ENCODE data around the gene RNF208. TPM values are rescaled to one million over a fixed set of nuclear protein-coding genes. Genes with fewer than 3 reads are reported as not detected.
A peak's percentile ranks its signal among the peaks of the same experiment; 100 is the strongest.

RNF208 gene
- total and polyA plus RNA-seq, 9 of the 15 experiments (the other 6 are each of a cell fraction or from before 2014, with no cell fraction given), result 0.15 to 6.9 (median 0.50) TPM; not detected in 2

DNA sequence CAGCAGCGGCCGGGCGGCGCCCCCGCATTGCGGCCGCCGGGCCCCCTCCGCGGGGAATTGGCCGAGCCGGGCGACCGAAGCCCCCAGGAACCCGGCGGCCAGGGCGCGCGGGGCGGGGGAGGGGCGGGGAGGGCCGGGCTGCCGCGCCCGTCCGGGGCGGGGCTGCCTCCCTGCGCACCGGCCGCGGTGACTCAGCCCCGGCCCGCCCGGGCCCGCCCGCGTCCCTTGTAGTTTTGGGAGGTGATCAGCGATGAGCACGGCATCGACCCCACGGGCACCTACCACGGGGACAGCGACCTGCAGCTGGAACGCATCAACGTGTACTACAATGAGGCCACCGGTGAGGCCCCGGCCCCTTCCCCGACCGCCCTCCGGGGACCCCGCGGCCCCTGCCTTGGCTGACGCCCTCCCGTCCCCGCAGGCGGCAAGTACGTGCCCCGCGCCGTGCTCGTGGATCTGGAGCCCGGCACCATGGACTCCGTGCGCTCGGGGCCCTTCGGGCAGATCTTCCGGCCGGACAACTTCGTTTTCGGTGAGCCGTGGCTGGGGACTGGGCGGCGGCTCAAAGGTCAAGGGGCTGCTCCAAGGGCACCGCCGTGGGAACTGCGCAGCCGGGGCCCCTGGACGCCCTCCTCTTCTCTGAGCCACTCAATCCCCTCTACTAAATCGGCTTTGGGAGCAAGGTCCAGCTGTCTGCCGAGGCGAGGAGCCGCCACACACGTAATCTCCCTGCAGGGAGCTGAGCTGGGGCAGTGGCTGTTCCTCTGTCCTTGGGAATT, 19.6 kb upstream of the RNF208 start (continued):
- TF ChIP-seq PHF21A (IDR thresholded peaks at IDR 0.05; ENCODE audit: borderline replicate concordance, low read depth) (no peak), KDM1A (IDR thresholded peaks at IDR 0.05) (no peak), POLR2B (IDR thresholded peaks at IDR 0.05; ENCODE audit: low read depth, partially characterized antibody) (no peak), ZNF354B (CRISPR knock-in tag; IDR thresholded peaks at IDR 0.05) (no peak), SMARCB1 (IDR thresholded peaks at IDR 0.05; ENCODE audit: insufficient read length, low read depth) (no peak), WHSC1 (IDR thresholded peaks at IDR 0.05; ENCODE audit: low read length) (no peak), RAD51 (IDR thresholded peaks at IDR 0.05; ENCODE audit: borderline replicate concordance, low read depth) (no peak), TAL1 (IDR thresholded peaks at IDR 0.05) (no peak), CREM (IDR thresholded peaks at IDR 0.05; ENCODE audit: low read depth) (no peak), HLTF (IDR thresholded peaks at IDR 0.05) (no peak), RAD21 (CRISPR knock-in tag; conservative IDR thresholded peaks at IDR 0.05 in 1 of 2, IDR thresholded peaks at IDR 0.05 in 1 of 2) (no peak), XRCC3 (IDR thresholded peaks at IDR 0.05) (no peak)
- TF ChIP-seq, protein P1, sequence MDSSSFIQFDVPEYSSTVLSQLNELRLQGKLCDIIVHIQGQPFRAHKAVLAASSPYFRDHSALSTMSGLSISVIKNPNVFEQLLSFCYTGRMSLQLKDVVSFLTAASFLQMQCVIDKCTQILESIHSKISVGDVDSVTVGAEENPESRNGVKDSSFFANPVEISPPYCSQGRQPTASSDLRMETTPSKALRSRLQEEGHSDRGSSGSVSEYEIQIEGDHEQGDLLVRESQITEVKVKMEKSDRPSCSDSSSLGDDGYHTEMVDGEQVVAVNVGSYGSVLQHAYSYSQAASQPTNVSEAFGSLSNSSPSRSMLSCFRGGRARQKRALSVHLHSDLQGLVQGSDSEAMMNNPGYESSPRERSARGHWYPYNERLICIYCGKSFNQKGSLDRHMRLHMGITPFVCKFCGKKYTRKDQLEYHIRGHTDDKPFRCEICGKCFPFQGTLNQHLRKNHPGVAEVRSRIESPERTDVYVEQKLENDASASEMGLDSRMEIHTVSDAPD (CRISPR knock-in tag; IDR thresholded peaks at IDR 0.05), result no peak
- TF ChIP-seq, protein P2, sequence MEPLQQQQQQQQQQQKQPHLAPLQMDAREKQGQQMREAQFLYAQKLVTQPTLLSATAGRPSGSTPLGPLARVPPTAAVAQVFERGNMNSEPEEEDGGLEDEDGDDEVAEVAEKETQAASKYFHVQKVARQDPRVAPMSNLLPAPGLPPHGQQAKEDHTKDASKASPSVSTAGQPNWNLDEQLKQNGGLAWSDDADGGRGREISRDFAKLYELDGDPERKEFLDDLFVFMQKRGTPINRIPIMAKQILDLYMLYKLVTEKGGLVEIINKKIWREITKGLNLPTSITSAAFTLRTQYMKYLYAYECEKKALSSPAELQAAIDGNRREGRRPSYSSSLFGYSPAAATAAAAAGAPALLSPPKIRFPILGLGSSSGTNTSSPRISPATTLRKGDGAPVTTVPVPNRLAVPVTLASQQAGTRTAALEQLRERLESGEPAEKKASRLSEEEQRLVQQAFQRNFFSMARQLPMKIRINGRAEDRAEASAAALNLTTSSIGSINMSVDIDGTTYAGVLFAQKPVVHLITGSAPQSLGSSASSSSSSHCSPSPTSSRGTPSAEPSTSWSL (CRISPR knock-in tag; IDR thresholded peaks at IDR 0.05; ENCODE audit: borderline replicate concordance), result no peak
- TF ChIP-seq, protein P3, sequence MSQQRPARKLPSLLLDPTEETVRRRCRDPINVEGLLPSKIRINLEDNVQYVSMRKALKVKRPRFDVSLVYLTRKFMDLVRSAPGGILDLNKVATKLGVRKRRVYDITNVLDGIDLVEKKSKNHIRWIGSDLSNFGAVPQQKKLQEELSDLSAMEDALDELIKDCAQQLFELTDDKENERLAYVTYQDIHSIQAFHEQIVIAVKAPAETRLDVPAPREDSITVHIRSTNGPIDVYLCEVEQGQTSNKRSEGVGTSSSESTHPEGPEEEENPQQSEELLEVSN (IDR thresholded peaks at IDR 0.05; ENCODE audit: borderline replicate concordance in 1 of 2, extremely low read depth in 1 of 2, insufficient read depth in 1 of 2, insufficient read length in 1 of 2, low read depth in 1 of 2, low read length in 1 of 2, poor library complexity in 1 of 2, severe bottlenecking in 1 of 2), result no peak
- TF ChIP-seq, protein P4, sequence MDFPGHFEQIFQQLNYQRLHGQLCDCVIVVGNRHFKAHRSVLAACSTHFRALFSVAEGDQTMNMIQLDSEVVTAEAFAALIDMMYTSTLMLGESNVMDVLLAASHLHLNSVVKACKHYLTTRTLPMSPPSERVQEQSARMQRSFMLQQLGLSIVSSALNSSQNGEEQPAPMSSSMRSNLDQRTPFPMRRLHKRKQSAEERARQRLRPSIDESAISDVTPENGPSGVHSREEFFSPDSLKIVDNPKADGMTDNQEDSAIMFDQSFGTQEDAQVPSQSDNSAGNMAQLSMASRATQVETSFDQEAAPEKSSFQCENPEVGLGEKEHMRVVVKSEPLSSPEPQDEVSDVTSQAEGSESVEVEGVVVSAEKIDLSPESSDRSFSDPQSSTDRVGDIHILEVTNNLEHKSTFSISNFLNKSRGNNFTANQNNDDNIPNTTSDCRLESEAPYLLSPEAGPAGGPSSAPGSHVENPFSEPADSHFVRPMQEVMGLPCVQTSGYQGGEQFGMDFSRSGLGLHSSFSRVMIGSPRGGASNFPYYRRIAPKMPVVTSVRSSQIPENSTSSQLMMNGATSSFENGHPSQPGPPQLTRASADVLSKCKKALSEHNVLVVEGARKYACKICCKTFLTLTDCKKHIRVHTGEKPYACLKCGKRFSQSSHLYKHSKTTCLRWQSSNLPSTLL (IDR thresholded peaks at IDR 0.05), result no peak
- TF ChIP-seq, protein P5, sequence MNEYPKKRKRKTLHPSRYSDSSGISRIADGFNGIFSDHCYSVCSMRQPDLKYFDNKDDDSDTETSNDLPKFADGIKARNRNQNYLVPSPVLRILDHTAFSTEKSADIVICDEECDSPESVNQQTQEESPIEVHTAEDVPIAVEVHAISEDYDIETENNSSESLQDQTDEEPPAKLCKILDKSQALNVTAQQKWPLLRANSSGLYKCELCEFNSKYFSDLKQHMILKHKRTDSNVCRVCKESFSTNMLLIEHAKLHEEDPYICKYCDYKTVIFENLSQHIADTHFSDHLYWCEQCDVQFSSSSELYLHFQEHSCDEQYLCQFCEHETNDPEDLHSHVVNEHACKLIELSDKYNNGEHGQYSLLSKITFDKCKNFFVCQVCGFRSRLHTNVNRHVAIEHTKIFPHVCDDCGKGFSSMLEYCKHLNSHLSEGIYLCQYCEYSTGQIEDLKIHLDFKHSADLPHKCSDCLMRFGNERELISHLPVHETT (CRISPR knock-in tag; conservative IDR thresholded peaks at IDR 0.05 in 1 of 2, IDR thresholded peaks at IDR 0.05 in 1 of 2), result peak in 1 of 2 experiments; percentile 86; a peak in 1 of 4 replicates
- TF ChIP-seq, protein P6, sequence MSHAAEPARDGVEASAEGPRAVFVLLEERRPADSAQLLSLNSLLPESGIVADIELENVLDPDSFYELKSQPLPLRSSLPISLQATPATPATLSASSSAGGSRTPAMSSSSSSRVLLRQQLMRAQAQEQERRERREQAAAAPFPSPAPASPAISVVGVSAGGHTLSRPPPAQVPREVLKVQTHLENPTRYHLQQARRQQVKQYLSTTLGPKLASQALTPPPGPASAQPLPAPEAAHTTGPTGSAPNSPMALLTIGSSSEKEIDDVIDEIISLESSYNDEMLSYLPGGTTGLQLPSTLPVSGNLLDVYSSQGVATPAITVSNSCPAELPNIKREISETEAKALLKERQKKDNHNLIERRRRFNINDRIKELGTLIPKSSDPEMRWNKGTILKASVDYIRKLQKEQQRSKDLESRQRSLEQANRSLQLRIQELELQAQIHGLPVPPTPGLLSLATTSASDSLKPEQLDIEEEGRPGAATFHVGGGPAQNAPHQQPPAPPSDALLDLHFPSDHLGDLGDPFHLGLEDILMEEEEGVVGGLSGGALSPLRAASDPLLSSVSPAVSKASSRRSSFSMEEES (CRISPR knock-in tag; IDR thresholded peaks at IDR 0.05), result no peak

Data from K562 (cell line).